HG03342 (cell line): ENCODE measurements around the gene MYO1F.
"Not testable (repeated sequence)": the region's sequence is repeated elsewhere in the genome, so short reads cannot be mapped to it uniquely, and the experiment has no call there.

Experiments
- ATAC-seq: cut with Tn5 transposase; IDR thresholded peaks from one replicate; pipeline ENCODE4 v1.9.1; 2021; ENCODE audit warnings: mild to moderate bottlenecking, moderate library complexity; ENCODE audit not compliant: unreplicated experiment

Gene MYO1F

DNA sequence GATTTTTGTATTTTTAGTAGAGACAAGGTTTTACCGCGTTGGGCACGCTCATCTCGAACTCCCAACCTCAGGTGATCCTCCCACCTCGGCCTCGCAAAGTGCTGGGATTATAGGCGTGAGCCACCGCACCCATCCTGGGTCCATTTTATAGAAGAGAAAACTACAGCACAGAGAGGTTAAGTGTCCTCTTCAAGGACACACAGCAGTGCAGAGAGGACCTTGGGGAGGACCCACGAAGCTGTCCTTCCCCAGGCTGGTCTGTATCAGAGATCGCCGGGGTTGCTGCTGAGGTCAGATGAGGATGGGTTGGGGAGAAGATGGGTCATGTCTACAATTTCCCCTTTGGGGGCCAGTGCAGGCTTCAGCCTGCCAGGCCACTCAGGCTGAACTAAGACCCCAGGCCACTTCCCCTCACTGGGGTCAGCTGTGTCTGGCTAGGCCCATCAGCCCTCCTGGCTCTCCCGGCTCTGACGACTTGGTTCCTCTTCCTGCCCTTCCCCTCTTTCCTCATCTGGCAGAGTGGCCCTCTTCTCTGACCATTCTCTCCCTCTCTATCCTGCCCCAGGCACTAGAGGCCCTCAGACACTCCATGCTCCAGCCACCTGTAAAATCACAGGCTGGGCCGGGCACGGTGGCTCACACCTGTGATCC is 9.6 kb downstream of the MYO1F start:
- no peak for ATAC-seq

DNA sequence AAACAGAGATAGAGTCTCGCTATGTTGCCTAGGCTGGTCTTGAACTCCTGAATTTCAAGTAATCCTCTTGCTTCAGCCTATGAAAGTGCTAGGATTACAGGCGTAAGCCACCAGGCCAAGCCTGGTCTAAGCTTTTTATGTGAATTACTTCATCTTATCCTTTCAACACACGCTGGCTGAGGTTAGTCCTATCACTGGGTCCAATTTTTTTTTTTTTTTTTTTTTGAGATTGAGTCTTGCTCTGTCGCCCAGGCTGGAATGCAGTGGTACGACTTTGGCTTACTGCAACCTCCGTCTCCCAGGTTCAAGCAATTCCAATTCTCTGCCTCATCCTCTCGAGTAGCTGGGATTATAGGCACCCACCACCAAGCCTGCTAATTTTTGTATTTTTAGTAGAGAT is 10.4 kb downstream of the MYO1F start:
- ATAC-seq, result no peak

- not testable (repeated sequence) for ATAC-seq
Observed at GRCh38 chr19:8564866-8565265, 12.4 kb downstream of the MYO1F start.

DNA sequence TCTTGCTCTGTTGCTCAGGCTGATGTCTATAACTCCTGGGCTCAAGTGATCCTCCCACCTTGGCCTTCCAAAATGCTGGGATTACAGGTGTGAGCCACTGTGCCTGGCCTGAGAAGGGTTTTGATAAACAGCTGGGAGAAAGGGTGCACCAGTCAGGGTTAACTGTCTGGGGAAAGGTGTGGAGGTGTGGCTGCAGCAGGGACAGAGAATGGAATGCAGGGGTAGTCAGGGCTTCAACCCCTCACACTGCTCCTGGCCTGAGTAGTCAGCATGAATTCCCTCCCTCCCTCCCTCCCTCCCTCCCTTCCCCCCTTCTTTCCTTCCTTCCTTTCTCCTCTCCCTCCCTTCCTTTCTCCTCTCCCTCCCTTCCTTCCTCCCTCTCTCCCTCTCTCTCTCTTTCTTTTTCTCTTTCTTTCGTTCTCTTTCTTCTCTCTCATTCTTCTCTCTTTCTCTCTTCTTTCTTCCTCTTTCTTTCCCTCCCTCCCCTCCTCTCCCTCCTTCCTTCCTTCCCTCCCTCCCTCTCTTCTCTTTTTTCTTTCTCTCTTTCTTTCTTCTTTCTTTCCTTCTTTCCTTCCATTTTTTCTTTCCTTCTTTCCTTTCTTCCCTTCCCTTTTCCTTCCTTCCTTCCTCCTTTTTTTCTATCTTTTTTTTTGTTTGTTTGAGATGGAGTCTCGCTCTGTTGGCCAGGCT is 16.0 kb downstream of the MYO1F start:
- ATAC-seq, result no peak

- ATAC-seq, result no peak
Observed at GRCh38 chr19:8558325-8558724, 18.9 kb downstream of the MYO1F start.

GRCh38 chr19:8557642-8558238 is 19.5 kb downstream of the MYO1F start:
- no peak for ATAC-seq

DNA sequence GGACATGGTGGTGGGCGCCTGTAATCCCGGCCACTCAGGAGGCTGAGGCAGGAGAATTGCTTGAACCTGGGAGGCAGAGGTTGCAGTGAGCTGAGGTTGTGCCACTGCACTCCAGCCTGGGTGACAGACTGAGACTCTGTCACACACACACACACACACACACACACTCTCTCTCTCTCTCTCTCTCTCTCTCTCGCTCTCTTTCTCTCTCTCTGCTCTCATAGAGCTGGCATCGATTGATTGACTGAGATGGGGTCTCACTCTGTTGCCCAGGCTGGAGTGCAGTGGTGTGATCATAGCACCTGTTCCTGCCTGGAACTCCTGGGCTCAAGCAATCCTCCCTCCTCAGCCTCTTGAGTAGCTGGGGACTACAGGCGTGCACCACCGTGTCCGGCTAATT is 23.5 kb downstream of the MYO1F start:
- not testable (repeated sequence) for ATAC-seq

GRCh38 chr19:8552810-8553209 is 24.4 kb downstream of the MYO1F start:
- no peak for ATAC-seq

GRCh38 chr19:8550070-8550469 is 27.2 kb downstream of the MYO1F start:
- ATAC-seq, result no peak

GRCh38 chr19:8545743-8546142 is 31.5 kb downstream of the MYO1F start:
- no peak for ATAC-seq

DNA sequence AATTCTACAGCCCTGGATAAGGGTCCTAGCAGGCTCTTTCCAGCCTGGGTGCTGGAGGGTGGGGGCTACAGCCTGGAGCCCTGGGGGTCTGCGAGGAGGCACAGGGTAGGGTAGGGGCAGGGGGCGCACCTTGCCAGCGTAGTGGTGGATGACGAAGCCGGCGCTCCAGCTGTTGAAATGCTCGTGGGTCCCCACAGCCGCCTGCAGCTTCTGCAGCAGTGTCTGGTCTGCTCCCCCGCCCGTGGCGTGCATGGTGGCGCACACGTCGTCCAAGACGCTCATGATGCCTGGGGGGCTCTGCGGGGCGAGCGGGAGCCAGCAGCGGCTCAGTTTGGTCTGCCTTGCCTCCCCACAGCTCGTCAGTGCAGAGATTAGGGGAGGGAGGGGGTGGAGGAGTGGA is 33.1 kb downstream of the MYO1F start:
- ATAC-seq, result no peak

GRCh38 chr19:8539621-8540149 is 37.6 kb downstream of the MYO1F start:
- ATAC-seq, result no peak

- ATAC-seq, result no peak
Observed at GRCh38 chr19:8537099-8537498, 40.1 kb downstream of the MYO1F start.

DNA sequence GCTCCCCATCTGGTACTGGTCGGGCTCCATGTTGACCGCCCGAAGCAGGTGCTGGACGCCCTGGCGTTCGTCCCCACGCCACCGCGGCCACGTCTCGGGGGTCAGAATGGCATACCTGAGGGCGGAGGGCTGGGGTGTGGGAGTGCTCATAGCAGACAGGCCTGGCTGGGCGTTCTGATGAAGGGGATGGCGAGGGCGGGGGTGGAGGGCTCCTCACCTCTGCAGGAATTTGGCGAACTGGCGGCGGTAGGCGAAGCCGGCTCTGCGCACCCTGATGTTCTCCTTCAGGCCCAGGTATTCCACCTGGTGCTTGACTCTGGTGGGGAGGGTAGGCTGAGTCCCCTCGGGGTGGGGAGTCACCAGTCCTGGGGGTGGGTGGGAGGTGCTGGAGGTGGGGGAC is 41.0 kb downstream of the MYO1F start:
- no peak for ATAC-seq

DNA sequence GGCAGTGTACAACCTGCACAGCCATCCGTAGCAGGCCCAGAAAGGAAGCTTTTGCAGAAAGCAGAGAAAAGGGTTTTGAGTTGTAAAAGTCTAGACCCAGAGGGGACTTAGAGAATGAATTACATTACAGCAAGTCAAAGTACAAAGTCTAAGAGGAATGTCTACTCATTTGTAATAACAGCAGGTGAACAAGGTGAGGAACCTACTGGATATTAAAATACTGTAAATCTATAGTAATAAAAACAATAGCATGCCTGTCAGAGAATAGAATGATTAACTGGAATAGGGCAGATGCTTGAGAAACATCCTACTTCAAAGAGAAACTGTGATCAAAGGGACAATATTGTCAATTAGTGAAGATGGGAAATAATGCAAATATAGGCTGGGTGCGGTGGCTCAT is 45.0 kb downstream of the MYO1F start:
- ATAC-seq, result no peak

- ATAC-seq, result no peak
Observed at GRCh38 chr19:8531470-8531869, 45.8 kb downstream of the MYO1F start.

DNA sequence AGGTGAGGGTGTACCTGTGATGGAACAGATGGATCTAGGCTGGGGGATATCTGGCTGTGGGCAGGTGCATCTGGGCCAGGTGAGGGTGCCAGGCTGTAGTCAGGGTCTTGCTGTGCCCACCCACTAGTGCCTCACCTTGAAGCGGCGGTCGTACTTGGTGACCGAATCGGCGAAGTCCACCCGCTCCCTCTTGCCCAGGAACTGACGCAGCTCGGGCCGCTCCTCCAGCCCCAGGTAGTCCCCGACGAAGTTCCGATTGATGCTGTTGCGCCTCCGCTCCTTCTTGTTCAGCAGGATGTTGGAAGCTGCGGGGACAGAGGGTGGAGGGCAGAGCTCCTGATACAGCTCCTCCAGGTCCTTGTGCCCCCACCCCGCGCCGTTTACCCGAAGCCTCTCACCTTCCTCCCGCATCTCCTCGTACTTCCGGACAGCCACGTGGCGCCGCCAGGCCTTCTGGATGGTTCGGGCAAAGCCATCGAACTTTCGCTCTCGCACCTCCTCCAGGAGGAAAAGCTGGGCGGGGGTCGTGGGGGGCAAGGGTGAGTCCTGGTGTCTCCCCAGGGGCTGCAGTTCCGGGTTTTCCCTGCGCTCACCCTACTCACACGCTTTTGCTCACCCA is 47.1 kb downstream of the MYO1F start:
- ATAC-seq, result no peak

DNA sequence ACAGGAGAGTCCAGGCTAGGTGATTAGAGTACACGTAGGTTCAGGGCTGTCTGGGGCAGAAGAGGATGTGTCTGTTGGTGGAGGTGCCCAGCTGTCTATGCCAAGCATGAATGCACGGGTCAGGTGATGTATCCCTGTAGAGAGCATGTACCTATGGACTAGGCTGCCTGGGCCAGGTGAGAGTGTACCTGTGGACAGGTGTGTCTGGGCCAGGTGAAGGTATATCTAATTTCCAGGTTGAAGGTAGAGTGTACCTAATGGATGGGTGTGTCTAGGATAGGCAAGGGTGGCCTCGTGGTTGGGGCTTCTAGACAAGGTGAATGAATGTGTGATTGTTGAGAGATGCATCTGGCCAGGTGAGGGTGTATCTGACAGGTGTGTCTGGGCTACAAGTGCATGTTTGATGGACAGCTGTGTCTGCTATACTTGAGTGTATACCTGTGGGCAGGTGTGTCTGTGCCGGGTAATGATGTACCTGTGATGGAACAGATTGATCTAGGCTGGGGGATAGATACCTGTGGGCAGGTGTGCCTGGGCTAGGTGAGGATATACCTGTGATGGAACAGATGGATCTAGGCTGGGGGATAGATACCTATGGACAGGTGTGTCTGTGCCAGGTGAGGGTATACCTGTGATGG is 47.8 kb downstream of the MYO1F start:
- no peak for ATAC-seq

DNA sequence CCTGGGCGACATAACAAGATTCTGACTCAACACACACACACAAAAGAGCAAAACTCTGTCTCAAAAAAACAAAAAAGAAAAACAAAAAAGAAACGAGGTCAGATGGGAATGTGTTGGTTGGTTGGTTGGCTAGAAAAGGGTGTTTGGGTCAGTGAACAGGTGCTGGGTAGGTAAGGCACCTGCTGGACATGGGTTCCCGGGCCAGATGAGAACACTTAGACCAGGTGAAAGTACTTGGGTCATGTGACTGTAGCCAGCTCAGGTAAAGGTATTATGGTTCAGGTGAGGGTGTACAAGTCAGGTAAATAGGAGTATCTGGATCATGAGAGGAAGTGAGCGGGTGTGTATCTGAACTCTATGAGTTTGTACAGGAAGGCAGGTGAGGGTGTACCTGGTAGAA is 48.7 kb downstream of the MYO1F start:
- no peak for ATAC-seq

DNA sequence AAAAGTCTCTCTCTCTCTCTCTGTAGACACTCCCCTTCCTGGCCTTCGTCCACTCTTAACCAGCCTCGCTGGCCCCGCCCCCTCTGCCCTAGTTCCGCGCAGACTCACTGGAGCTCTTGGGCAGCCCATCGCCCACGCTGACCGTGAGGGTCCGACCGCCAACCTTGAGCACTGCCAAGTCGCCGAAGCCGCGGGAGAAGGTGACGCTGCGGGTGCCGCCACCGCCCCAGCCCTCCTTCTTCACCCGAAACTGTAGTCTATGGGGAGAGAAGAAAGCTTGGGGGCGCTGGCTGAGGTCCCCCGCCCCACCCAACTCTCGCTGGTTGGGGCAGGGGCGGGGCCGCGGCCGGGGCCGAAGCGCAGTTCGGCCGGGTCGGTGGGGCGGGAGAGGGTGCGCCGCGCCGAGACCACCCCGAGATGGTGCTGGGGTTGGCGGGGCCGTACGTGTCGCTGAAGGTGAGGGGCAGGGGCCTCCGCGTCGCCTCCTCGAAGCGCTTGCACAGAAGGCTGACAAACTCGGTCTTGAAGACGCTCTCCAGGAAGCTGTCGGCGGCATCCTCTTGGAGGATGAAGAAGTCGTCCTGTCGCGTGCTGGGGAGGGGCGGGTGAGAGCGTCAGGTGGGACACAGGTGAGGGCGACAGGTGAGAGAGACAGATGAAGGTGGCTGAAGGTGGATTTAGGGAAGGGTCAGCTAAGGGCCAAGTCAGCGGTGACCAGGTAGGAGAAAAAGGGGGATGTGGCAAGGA is 50.7 kb downstream of the MYO1F start:
- no peak for ATAC-seq

GRCh38 chr19:8525401-8525684 is 51.9 kb downstream of the MYO1F start:
- ATAC-seq, result no peak
